GM21723 (cell line): ENCODE data around the gene VTN.

Experiments
- ATAC-seq: cut with Tn5 transposase; IDR thresholded peaks from one replicate; pipeline ENCODE4 v1.9.1; 2021; ENCODE audit warnings: mild to moderate bottlenecking, moderate library complexity; ENCODE audit not compliant: unreplicated experiment

VTN gene

DNA sequence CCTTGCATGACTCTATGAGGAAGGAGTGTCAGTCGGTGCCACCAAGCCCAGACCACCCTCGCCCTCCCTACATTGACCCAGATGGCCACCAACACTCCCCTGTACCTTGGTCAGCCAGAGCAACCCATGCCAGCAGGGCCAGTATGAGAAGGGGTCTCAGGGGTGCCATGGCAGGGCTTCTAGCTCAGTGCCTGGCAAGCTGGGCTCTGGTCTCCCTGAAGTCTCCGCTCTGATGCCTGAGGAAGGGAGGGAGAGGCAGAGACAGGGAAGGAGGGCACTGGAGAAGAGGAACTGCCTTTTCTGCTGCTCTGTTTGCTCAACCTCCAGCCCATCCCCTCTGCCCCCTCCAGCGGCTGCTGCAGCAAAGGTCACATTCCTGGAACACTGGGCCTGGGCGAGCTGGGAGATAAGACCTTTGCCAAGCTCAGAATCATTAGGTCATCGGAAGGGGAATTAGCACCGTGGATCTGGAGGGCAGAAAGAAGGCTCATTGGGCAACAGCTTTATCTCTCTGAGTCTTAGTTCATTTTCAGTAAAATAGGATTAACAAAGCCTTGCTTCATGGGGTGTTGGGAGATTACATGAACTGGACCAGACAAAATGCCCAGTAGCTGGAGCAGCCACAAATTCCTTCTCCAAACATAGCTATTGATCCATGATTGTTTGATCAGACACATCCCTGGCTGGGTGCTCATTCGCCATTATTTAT lies at the start of gene VTN:
Gene VTN, minus strand, starts transcription at position 273 of the 709 bp plus-strand sequence. Its CDS starts 104 bp downstream, at position 169.
- no peak for ATAC-seq

DNA sequence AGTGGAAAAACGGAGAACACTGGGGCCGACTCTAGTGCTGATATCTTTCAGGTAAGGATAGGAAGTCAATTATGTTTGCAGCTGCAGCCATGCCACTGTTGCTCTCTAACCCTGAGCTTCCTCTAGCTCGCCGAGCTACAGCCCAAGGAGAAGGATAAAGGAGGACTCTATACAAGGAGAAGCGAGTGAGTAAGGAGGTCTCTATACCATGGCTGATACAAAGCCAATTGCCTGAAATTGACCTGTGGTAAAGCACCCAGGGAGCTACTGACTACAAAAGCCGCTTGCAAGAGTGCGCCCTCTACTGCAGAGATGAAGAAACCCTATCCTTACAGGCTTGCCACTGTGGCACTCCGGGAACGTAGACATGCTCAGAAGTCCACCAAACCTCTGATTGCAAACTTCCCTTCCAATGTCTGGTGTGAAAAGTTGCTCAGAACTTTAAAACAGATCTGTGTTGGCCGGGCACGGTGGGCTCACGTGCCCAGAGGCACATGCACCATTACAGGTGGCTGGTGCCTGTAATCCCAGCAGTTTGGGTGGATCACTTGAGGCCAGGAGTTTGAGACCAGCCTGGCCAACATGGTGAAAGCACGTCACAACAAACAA lies 46.7 kb upstream of the VTN start:
- ATAC-seq, result peak; percentile 54

DNA sequence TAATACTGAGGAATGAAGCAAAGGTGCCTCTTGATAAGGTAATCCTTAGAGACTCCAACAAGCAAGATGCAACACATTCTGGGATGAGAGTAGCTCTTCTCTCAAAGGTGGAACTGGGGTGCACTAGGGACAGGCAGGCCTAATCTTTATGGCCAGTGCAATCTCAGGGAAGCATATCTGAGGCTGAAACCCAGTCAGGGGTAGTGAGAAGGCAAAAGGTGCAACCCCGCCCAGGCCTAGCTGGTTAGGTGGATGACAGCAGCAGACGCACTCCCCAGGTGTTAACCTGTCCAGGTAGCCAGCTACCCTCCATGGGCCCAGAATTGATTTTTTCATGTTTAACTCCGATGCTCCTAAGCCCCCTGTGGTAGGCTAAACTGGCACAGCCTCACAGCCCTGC lies 45.8 kb upstream of the VTN start:
- ATAC-seq, result no peak

DNA sequence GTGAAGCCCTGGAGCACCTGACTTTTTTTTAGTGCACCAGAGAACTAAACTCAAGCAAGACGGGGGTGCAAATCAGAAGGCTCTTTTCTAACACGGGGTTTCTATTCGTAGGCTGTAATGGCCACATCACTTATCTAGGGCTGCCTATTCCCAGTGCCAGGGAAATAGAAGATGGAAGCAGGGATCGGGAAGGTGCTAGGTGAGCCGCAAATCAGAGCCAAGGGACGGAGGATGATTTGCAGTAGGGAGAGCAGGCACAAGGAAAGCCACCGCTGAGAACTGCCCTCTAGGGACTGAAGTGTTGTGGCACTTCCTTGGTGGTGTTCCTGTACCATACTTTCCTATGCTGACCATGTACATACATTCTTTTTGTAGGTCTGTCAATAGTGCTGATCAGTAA lies 43.7 kb upstream of the VTN start:
- no peak for ATAC-seq

GRCh38 chr17:28412099-28412498 lies 42.0 kb upstream of the VTN start:
- ATAC-seq, result no peak

DNA sequence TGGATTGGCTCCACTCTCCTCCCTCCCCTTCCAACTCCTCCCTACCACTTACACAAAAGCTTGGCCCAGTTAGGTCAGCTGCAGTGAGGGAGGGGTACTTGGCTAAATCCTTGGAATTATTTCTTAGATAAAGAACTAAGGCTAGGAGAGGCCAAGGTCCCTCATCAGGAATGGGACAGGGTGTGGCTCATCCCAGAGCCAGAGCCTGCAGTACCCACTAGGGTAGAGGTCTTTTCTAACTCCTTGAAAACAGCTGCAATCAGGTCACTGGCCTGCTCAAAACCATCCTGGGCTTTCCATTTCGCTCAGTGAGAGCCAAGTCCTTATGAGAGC lies 37.8 kb upstream of the VTN start:
- no peak for ATAC-seq

DNA sequence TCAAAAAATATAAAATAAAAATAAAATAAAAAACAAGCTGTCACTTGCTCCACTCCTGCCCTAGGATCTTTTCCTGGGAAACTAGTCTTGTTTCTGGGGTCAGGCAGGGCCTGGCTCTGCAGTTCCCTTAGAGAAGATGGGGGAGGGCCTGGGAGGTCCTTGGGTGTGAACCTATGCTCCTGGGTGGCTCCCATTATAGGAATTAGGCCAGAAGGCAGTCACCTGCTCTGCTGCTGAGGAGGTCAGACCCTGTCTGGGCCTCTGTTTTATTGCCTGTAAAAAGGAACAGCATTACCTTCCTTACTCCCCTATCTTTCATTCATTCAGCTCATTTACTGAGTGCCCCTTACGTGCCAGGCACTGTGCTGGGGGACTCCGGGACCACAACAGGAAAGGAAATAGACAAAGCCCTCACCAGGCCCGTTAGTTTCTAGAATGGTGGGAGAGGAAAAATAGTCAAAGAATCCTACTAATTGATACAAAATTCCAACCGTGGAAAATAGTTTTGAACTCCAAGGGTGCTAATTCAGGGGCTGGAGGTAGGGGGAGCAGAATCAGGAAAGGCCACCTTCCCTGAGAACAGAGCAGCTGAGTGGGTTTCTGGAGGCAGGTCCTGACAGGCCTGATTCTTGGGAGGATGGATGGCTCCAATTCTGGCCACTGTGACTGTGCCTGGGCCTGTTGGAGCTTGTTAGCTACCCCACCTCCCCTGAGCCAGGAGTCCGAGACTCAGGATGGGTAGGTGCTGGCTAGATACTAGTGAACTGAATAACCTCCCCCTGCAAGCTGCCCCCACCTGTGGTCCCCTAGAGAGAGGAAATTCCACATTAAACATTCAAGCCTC lies 37.2 kb upstream of the VTN start:
- no peak for ATAC-seq

GRCh38 chr17:28406473-28406814 lies 36.3 kb upstream of the VTN start:
- no peak for ATAC-seq

- ATAC-seq, result peak; percentile 66
Measured at GRCh38 chr17:28405632-28406472, 35.7 kb upstream of the VTN start, which contains the start of gene SLC46A1. SLC46A1 (minus strand) TSS chr17:28406212; CDS start chr17:28406114, 98 bp downstream.

- no peak for ATAC-seq
Measured at GRCh38 chr17:28404812-28405570, 34.9 kb upstream of the VTN start.

GRCh38 chr17:28404461-28404811 lies 34.3 kb upstream of the VTN start:
- ATAC-seq, result no peak

DNA sequence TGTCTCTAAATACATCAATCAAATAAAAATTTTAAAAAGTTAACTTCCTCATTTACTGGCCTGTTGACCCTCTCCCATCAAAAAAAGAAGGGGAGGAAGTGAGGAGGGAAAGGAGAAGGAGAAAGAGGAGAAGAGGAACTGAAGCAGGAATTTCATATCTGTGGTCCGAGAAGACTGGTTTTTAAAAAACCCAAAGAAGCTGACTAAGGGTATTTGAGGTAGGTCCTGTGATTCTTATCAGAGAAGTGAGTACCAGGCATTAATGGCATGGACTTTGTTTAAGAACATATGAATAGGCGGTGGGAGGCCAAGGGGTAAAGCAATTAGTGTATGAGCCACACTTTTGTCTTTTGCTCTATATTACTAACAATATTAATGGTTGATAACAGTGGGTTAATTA lies 33.9 kb upstream of the VTN start:
- ATAC-seq, result no peak

- ATAC-seq, result no peak
Measured at GRCh38 chr17:28402844-28403243, 32.7 kb upstream of the VTN start.

DNA sequence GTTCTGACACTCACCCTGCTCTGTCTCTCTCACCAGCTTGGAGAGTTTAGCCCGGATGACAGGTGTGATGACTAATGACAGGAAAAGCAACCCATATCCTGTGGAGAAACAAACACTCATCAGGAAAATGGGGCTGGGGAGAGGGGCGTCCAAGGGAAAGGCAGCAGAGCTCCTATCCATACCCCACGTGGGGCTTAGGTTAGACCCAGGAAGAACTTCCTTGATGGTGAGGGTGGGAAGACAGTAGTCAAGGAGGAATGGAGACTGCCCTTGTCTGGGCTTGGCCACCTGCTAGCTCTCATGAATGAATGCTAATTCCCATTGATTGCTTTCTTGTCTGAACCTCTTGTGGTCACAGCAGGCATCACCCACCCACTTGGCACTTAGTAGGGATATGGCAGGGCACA lies 32.1 kb upstream of the VTN start:
- ATAC-seq, result no peak

- ATAC-seq, result no peak
Measured at GRCh38 chr17:28399808-28400207, 29.7 kb upstream of the VTN start.

DNA sequence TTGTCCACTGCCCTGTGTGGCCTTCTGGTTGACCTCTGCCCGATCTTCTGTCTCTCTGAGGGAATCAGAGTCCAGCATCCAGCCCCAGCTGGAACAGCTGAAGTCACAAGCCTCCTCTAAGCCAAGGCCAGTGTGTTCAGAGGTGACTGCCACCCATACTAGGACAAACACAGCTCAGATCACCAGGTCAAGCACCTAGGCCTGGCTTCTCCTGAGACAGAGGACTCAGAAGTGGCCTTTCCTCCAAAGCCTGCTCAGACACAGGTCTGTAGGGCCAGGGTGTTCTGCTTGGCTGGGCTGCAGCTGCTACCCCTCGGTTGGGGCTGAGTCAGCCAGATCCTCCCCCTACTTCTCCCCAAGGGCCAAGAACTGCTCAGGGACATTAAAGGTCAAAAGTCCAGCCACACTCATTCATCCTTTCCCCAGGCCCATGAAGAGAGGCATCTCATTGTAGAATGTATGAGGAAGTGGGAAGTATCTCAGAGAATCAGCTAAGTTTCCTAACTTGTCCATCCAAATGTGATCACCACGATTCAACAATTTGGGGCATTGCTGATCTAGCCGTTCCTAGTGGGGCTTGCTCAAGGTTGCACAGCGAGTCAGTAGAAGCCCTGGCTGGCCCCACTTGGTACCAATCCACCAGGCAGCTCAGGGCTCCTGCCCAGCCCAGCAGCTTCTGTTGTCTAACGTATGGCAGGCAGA lies 28.3 kb upstream of the VTN start:
- ATAC-seq, result no peak

GRCh38 chr17:28397687-28398279 lies 27.7 kb upstream of the VTN start:
- ATAC-seq, result no peak

- ATAC-seq, result no peak
Measured at GRCh38 chr17:28397275-28397674, 27.2 kb upstream of the VTN start.

- no peak for ATAC-seq
Measured at GRCh38 chr17:28396635-28397239, 26.6 kb upstream of the VTN start.
